Gastrocnemius medialis (tissue), 4 donors: ENCODE results near the gene SLC38A8.

Source experiments
- POLR2A ChIP-seq, 2 donors: fragments of 450-650 bp; IDR thresholded peaks; one replicate each; pipeline ENCODE4 v1.6.1; 2017; ENCODE audit warnings: antibody characterized with exemption in 2 of 2, mild to moderate bottlenecking in 2 of 2, moderate library complexity in 2 of 2
- TF ChIP-seq, protein P1 (sequence below), 5 experiments: fragments of 450-650 bp in 3 of 5; fragments of 200-600 bp in 2 of 5; sonication (generic) in 2 of 5; IDR thresholded peaks in 4 of 5; conservative IDR thresholded peaks in 1 of 5; 1 replicate in 4 of 5; 2 replicates in 1 of 5; pipeline ENCODE4 v1.5.1; 2016 to 2019; ENCODE audit warnings: antibody characterized with exemption in 5 of 5, mild to moderate bottlenecking in 3 of 5, moderate library complexity in 3 of 5

DNA sequence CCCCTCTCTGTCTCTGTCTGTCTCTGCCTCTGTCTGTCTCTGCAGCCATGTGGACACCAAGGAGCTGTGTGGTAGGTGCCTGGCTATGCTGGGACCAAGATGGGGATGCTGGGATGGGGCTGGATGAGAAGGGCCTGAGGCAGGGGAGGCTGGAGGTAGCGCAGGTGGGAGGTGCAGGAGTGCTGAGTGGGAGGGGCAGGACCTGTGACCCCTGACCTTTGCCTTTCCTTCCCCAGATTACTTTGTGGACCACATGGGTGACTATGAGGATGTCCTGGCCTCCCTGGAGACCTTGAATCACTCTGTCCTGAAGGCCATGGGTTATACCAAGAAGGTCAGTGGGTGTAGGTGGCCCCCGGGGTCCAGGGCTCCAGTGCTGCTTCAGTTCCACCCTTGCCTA is 61.8 kb downstream of the SLC38A8 start:
- TF ChIP-seq, protein P1, sequence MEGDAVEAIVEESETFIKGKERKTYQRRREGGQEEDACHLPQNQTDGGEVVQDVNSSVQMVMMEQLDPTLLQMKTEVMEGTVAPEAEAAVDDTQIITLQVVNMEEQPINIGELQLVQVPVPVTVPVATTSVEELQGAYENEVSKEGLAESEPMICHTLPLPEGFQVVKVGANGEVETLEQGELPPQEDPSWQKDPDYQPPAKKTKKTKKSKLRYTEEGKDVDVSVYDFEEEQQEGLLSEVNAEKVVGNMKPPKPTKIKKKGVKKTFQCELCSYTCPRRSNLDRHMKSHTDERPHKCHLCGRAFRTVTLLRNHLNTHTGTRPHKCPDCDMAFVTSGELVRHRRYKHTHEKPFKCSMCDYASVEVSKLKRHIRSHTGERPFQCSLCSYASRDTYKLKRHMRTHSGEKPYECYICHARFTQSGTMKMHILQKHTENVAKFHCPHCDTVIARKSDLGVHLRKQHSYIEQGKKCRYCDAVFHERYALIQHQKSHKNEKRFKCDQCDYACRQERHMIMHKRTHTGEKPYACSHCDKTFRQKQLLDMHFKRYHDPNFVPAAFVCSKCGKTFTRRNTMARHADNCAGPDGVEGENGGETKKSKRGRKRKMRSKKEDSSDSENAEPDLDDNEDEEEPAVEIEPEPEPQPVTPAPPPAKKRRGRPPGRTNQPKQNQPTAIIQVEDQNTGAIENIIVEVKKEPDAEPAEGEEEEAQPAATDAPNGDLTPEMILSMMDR (IDR thresholded peaks at IDR 0.05 in 4 of 5, conservative IDR thresholded peaks at IDR 0.05 in 1 of 5) = no peak
- no peak for TF ChIP-seq POLR2A (IDR thresholded peaks at IDR 0.05)
